Activated T-cell treated with anti-CD3 and anti-CD28 coated beads for 48 hours (primary cell): ENCODE results near the gene ZNF799.
"Not testable (repeated sequence)": the region's sequence is repeated elsewhere in the genome, so short reads cannot be mapped to it uniquely, and the experiment has no call there.

ENCODE experiments used
- DNase-seq: peaks from one replicate; pipeline ENCODE4 v3.0.0-alpha.2; 2020; ENCODE audit warnings: low read depth

Gene ZNF799

DNA sequence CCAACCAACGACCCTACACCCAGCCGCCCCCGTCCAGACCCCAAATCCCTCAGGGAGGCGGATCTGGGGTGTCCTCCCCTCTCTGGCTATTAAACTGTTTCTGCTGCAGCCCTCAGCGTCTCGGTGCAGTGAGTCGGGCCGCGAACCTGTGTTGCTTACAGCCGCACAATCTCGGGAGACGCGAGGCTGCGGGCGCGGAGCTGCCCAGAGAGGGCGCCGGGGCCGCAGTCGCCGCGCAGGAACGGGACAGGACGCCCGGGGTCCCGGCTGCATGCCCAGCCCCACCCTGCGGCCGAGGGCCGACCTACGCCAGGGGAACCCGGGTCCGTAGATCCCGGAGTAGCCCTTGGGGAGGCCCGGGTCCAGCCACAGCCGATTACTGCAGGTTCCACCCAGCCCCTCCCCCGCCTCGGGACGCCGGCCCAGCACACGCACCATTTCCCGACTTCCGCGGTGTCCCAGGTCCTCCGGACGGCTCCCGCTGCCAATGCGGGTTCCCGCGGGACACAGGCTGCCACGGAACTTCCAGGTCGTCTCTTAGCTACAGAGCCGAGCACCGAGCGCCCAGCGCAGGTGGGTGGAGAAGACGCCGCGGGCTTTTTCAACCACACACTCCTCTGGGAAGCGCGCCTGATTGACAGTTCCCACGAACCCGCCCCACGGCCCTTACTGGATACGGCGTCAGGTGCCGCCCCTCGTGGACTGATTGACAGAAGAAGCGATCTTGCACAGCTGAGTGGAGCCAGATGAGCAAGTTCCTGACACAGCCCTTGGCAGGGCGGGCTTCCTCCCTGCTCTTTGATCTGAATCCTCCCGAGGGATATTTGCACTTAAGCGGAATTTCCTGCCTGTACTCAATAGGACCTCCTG is at the start of gene ZNF799:
TSS of gene ZNF799 (minus strand) at position 639 of the 870 bp plus-strand sequence. CDS start at position 438, 201 bp downstream.
- peak; percentile 82 for DNase-seq

DNA sequence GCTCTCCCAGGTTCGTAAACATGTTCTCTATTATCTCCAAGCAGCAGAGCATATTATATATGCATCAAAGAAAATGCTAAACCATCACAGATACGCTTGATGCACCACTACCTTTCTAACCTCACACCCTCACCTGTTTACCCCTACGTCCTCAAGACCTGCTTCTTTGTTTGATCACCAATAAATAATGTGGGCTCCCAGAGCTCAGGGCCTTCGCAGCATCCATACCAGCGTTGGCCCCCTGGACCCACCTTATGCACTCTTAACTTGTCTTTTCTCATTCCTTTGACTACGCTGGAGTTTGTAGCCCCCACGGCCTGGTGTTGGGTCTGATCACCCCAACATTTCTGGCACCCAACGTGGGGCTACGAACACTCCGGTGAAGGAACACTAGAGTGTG is 49.8 kb upstream of the ZNF799 start:
- no peak for DNase-seq

DNA sequence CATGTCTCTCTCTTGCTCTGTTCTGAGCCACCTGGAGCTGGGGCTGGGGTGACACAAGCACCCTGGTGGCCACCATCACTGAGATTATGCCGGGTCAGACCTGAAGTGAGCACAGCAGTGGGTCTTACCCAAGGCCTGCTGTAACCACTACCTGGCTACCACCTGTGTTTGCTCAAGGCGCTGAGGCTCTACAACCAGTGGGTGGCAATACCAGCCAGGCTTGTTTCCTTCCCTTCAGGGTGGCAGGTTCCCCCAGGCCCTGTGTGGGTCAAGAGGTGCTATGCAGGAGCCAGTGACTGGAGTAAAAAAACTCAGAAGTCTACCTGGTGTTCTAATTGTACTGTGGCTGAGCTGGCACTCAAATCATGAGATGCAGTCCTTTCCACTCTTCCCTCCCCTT is 47.7 kb upstream of the ZNF799 start:
- DNase-seq, result no peak

DNA sequence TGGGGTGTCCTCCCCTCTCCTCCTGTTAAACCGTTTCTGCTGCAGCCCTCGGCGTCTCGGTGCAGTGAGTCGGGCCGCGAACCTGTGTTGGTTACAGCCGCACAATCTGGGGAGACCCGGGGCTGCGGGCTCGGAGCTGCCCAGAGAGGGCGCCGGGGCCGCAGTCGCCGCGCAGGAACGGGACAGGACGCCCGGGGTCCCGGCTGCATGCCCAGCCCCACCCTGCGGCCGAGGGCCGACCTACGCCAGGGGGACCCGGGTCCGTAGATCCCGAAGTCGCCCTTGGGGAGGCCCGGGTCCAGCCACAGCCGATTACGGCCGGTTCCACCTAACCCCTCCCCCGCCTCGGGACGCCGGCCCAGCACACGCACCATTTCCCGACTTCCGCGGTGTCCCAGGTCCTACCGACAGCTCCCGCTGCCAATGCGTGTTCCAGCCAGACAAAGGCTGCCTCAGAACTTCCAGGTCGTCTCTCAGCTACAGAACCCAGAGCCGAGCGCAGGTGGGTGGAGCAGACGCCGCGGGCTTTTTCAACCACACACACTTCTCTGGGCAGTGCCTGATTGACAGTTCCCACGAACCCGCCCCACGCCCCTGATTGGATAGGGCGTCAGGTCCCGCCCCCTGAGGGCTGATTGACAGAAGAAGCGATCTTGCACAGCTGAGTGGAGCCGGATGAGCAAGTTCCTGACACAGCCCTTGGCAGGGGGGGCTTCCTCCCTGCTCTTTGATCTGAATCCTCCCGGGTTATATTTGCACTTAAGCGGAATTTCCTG is 39.7 kb upstream of the ZNF799 start, which contains the start of gene ZNF443:
TSS of gene ZNF443 (minus strand) at position 481 of the 776 bp plus-strand sequence. CDS start at position 374, 107 bp downstream.
- peak; percentile 99 for DNase-seq

DNA sequence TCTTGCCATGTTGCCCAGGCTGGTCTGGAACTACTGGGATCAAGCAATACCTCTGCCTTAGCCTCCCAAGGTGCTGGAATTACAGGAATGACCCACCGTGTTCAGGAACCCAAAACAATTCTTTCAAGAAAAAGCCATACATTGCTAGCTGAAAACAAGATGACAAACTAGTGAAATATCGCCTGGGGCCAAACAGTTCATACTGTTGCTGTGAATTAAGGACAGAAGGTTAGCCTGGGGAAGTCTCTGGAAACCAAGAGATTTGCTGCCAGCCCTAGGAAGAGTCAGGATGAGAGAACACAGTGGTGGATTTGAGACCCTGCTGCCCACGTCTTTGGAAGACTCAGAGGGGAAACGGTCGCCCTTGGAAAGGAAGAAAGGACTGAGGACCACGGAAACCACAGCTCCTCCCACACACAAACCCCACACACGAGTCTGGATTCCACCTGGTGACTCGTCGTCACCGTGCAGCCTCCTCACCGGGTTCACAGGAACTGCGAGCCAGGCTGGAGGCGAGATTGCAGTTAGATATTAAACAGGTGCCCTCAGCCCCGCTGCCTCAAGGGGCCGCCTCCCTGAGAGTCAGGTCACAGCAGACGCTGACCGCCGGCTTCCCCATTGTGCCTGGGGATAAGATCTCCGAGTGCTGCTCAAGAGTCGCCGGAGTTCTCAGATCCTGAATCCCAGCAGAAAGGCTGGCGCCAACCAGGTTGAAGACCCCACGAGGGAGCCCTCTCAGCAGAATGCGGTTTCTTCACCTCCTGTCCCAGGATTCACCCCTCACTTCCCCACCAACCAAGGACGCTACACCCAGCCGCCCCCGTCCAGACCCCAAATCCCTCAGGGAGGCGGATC is 38.8 kb upstream of the ZNF799 start:
- peak; percentile 50 for DNase-seq

DNA sequence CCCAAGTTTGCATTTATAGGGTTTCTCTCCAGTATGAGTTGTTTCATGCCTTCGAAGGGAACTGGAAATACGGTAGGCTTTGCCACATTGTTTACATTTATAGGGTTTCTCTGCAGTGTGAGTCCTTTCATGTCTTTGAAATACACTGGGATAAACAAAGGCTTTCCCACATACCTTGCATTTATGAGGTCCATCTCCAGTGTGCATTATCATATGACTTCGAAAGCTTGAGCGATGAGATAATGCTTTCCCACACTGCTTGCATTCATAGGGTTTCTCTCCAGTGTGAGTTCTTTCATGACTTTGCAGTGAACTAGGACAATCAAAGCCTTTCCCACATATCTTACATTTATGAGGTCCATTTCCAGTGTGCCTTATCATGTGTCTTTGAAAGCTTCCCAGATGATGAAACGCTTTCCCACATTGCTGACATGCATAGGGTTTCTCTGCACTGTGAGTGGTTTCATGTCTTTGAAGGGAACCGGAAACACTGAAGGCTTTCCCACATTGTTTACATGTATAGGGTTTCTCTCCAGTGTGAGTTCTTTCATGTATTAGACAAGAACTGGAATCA is 29.7 kb upstream of the ZNF799 start:
- DNase-seq, result not testable (repeated sequence)

DNA sequence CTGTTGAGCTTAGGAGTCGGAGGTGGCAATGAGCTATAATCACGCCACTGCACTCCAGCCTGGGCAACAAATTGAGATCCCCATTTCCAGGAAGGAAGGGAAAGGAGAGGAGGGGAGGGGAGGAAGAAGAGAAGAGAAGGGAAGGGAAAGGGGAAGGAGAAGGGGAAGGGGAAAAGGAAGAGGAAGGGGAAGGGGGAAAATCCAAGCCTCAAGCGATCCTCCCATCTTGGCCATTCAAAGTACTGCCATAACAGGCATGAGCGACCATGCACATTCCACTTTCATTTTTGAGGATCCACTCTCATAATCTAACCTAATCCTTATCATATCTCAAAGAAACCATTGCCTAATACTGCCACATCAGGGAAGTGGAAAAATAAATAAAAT is 24.8 kb upstream of the ZNF799 start:
- no peak for DNase-seq

DNA sequence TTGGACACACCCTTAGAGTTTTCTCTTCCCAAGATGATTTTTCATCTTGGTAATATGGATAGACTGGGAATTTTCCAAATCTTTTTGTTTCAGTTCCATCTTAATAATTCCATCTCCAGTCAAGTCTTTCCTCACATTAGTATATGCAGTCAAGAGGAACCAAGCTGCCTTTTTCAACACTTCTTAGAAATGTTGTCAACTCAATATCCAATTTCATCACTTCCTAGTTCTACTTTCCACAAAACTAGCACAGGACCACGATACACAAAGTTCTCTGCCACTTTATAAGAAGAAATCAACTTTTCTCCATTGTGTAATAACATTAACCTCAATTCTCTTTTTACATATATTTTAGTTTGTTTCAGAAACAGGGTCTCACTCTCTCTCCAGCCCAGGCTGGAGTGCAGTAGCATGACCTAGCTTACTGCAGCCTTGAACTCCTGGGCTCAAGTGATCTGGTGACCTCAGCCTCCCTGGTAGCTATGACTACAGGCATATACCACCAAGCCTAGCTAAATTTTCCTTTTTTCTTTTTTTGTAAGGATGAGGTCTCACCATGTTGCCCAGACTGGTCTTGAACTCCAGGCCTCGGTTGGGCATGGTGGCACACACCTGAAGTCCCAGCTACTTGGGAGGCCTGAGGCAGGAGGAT is 24.3 kb upstream of the ZNF799 start:
- no peak for DNase-seq

DNA sequence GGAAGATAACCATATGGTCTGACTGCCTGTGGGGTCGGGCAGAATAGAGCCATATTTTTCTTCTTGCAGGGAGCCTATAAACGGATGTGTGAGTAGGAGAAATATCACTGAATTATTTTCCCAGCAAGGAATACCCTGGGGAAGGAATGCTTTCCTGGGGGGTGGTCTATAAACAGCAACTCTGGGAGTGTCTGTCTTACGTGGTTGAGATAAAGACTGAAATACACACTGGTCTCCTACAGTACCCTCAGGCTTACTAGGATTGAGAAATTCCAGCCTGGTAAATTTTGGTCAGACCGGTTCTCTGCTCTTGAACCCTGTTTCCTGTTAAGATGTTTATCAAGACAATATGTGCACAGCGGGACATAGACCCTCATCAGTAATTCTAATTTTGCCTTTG is 16.2 kb upstream of the ZNF799 start:
- DNase-seq, result not testable (repeated sequence)

DNA sequence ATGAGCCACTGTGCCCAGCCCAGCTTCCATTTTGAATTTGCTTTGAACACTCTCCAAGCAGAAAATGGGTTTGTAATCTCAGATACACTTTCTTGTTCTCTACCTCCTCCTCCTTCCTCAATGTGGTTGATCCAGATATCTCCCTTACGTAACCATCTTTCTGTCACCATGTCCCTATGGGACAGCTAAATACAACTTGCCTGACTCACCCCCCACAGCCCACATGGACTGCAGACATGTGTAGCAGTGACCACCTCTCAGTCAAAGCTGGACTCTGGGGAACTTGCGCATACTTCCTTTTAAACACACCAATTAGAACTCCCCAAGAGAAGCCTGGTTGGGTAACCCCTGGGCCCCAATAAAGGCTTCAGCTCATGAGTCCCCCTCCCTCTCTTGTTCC is 10.8 kb upstream of the ZNF799 start:
- no peak for DNase-seq

DNA sequence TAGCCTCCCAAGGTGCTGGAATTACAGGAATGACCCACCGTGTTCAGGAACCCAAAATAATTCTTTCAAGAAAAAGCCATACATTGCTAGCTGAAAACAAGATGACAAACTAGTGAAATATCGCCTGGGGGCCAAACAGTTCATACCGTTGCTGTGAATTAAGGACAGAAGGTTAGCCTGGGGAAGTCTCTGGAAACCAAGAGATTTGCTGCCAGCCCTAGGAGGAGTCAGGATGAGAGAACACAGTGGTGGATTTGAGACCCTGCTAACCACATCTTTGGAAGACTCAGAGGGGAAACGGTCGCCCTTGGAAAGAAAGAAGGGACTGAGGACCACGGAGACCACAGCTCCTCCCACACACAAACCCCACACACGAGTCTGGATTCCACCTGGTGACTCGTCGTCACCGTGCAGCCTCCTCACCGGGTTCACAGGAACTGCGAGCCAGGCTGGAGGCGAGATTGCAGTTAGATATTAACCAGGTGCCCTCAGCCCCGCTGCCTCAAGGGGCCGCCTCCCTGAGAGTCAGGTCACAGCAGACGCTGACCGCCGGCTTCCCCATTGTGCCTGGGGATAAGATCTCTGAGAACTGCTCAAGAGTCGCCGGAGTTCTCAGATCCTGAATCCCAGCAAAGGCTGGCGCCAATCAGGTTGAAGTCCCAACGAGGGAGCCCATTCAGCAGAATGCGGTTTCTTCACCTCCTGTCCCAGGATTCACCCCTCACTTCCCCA is 1.0 kb downstream of the ZNF799 start:
- peak; percentile 20 for DNase-seq

DNA sequence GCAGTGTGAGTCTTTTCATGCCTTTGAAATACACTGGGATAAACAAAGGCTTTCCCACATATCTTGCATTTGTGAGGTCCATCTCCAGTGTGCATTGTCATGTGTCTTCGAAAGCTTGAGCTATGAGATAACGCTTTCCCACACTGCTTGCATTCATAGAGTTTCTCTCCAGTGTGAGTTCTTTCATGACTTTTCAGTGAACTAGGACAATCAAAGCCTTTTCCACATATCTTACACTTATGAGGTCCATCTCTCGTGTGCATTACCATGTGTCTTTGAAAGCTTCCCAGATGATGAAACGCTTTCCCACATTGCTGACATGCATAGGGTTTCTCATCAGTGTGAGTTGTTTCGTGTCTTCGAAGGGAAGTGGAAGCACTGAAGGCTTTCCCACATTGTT is 9.9 kb downstream of the ZNF799 start:
- DNase-seq, result not testable (repeated sequence)

DNA sequence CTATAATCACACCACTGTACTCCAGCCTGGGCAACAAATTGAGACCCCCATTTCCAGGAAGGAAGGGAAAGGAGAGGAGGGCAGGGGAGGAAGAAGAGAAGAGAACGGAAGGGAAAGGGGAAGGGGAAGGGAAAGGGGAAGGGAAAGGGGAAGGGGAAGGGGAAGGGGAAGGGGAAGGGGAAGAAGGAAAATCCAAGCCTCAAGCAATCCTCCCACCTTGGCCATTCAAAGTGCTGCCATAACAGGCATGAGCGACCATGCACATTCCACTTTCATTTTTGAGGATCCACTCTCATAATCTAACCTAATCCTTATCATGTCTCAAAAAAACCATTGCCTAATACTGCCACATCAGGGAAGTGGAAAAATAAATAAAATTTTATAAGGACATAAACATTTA is 14.7 kb downstream of the ZNF799 start:
- not testable (repeated sequence) for DNase-seq

DNA sequence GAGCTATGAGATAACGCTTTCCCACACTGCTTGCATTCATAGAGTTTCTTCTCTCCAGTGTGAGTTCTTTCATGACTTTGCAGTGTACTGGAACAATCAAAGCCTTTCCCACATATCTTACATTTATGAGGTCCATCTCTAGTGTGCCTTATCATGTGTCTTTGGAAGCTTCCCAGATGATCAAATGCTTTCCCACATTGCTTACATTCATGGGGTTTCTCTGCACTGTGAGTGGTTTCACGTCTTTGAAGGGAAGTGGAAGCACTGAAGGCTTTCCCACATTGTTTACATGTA is 20.7 kb downstream of the ZNF799 start:
- no peak for DNase-seq

DNA sequence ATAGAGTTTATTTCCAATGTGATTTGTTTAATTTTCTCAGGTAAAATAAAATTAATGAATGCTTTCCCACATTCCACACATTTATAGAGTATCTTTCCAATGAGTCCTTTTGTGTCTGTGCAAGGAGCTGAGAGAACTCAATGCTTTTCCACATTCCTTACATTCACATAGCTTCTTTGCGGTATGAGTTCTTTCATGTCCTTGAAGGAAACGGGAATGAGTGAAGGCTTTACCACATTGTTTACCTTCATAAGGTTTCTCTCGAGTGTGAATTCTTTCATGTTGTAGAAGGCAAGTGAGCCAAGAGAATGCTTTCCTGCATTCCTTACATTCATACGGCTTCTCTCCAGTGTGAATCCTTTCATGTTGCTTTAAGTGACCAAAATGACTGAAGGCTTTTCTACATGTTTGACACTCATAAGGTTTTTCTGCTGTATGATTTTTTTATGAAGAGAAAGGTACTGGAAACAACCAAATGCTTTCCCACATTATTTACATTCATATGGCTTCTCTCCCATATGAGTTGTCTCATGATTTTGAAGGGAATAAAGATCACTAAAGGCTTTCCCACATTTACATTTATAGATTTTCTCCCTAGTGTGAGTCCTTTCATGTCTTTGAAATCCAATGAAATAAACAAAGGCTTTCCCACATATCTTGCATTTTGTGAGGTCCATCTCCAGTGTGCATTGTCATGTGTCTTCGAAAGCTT is 21.2 kb downstream of the ZNF799 start:
- no peak for DNase-seq

DNA sequence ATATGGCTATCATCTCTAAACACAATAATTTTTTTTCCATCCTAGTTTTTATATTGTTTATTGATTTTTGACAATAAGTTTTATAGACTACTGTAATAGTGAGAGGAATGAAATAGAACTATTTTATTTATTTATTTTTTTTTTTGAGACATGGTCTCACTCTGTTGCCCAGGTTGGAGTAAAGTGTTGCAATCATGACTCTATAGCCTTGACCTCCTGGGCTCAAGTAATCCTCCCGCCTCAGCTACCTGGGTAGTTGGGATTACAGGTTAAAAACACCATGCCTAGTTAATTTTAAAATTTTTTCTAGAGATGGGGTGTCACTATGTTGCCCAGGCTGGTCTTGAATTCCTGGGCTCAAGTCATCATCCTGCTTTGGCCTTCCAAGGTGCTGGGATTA is 27.0 kb downstream of the ZNF799 start:
- DNase-seq, result no peak

DNA sequence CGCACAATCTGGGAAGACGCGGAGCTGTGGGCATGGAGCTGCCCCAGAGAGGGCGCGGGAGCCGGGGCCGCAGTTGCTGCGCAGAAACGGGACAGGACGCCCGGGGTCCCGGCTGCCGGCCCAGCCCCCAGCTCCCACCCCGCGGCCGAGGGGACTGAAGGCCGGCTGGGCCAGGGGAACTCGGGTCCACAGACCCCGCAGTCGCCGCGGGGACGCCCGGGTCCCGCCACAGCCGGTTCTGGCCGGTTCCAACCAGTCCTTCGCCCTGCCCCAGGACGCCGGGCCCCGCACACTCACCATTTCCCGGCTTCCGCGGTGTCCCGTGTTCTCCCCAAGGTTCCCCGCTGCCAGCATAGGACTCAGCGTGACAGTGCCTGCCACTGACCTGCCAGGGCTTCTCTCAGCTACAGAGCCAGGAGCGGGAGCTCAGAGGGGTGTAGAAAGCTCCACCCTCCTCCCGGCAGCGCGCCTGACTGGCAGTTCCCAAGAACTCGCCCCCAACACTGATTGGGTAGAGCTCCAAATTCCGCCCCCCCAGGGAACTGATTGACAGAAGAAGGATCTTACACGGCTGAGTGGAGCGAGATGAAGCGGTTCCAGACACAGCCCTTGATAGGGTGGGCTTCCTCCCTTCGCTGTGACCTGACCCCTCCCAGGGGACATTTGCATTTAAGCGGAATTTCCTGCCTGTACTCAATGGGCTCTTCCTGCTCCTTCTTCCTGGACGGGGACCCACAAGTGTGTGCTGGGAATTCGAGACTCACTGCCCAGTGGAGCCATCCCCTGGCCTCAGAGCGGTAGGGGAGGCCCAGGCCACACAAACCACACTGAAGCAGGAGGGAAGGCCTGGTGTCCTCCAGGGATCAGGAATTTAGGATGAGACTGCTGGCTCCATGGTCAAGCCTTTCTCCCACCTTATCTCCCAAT is 35.6 kb downstream of the ZNF799 start, which contains the start of gene ZNF442:
TSS of gene ZNF442 (minus strand) at position 448 of the 927 bp plus-strand sequence. CDS start 2,052 bp downstream, outside the sequence.
- peak; percentile 83 for DNase-seq

DNA sequence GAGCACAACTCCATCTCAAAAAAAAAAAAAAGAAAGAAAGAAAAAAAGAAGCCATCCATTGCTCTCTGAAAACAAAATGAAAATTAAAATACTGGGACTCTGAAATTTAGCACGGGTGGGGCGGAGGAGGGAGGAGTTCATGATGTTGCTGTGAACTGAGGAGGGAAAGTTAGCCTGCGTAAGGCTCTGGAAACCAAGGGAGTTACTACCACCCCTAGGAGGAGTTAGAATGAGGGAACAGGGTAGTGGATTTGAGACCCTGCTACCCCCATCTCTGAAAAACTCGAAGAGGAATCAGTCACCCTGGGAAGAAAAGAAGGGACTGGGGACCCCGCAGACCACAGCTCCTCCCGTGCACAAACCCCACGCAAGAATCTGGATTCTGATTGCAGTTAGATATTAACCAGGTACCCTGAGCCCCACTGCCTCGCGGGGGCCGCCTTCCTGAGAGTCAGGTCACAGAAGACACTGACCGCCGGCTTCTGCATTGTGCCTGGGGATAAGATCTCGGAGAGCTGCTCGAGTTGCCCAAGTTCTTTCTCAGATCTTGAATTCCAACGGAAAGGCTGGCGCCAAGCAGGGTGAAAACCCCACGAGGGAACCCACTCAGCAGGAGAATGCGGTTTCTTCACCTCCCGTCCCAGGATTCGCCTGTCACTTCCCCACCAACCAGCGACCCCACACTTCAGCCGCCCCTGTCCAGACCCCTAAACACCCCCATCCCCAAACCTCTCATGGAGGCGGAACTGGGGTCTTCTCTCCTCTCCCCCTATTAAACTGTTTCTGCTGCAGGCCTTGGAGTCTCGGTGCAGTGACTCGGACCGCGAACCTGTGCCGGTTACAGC is 36.5 kb downstream of the ZNF799 start:
- DNase-seq, result no peak
